Activated naive CD4-positive, alpha-beta T cell treated with anti-CD3 and anti-CD28 coated beads, Interleukin-2, amount 50 U/mL, for 24 hours (primary cell): Measurements from ENCODE around the gene PLCB4.
"Not testable (repeated sequence)": the region's sequence is repeated elsewhere in the genome, so short reads cannot be mapped to it uniquely, and the experiment has no call there.

Source experiments
- H3K27ac Mint-ChIP-seq: one replicate; pipeline ENCODE4 v1.8.0; 2021; ENCODE audit warnings: mild to moderate bottlenecking, mixed read lengths
- H3K27me3 Mint-ChIP-seq: one replicate; pipeline ENCODE4 v1.8.0; 2021; ENCODE audit warnings: mixed read lengths
- H3K36me3 Mint-ChIP-seq: one replicate; pipeline ENCODE4 v1.8.0; 2021; ENCODE audit warnings: mixed read lengths
- H3K4me1 Mint-ChIP-seq: one replicate; pipeline ENCODE4 v1.8.0; 2021; ENCODE audit warnings: mixed read lengths
- H3K4me3 Mint-ChIP-seq: one replicate; pipeline ENCODE4 v1.8.0; 2021; ENCODE audit warnings: mild to moderate bottlenecking, mixed read lengths
- H3K9me3 Mint-ChIP-seq: one replicate; pipeline ENCODE4 v1.8.0; 2021; ENCODE audit warnings: mixed read lengths

The PLCB4 gene

DNA sequence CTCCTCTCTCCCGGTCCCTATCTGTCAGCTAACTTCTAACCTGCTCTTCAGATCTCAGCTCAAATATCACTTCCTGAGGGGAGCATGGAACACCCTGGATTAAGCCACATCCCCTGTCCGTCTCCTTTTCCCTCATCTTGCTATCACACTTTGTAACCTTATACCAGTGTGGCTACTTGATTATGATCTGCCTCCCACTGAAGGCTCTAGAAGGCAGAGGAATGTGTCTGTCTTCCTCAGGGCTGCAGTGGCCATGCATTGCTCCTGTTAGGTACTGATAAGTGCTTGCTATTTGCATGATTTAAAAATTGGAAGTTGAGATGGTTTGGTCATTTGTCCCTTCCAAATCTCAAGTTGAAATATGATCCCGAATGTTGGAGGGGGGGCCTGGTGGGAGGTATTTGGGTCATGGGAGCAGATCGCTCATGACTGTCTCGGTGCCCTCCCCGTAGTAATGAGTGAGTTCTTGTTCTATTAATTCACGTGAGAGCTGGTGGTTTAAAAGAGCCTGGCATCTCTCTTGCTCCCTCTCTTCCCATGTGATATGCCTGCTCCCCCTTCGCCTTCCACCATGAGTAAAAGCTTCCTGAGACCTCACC lies 71.4 kb downstream of the PLCB4 start:
- Mint-ChIP-seq H3K36me3 (no peaks in the 10 kb centered on the region), H3K9me3 (peaks cover 15% of the 10 kb centered on the region), H3K4me3 (no peak overlapping the region), H3K27ac (no peak overlapping the region), H3K27me3 (no peaks in the 10 kb centered on the region), H3K4me1 (no peaks in the 10 kb centered on the region)

DNA sequence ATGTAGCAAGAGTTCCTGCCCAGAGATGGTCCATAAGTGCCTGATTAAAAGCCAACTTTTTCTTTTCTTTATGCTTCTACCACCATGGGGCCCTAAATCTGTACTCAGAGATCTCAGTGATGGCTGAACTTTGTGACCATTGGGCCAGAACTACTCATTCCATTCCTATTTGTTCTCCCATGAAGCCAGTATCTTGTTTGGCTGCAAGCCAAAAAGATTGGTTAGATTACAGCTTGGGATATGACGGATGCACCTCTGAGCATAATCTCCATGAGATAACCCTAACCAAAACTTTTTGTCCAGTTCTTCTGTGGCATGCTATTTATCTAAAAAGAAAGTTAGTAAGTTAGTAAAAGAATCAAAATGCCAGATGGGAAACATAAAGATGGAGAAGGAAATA lies 72.2 kb downstream of the PLCB4 start:
- H3K4me3 Mint-ChIP-seq, result no peak overlapping the region
- no peaks in the 10 kb centered on the region for H3K4me1 Mint-ChIP-seq
- H3K27ac Mint-ChIP-seq, result no peak overlapping the region
- peaks cover 15% of the 10 kb centered on the region for H3K9me3 Mint-ChIP-seq
- no peaks in the 10 kb centered on the region for H3K27me3 Mint-ChIP-seq
- no peaks in the 10 kb centered on the region for H3K36me3 Mint-ChIP-seq

DNA sequence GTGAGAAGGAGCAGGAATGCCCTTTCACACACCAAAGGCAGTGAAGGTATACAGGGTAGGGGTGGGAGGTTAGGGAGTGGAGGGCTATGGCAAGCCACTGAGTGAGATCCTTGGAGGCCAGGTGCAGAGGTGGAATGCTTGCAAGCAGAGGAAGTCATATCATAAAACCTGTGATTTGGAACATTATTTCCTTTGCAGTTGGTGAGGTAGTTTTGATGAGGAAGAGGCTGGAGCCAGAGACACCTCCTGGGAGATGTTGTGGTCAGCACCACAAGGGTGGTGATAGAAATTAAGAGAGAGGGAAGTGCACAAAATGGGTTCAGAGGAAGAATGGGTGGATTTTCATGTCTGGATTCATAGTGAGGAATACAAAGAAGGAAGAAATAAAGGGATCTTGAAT lies 73.0 kb downstream of the PLCB4 start:
- peaks cover 15% of the 10 kb centered on the region for H3K9me3 Mint-ChIP-seq

DNA sequence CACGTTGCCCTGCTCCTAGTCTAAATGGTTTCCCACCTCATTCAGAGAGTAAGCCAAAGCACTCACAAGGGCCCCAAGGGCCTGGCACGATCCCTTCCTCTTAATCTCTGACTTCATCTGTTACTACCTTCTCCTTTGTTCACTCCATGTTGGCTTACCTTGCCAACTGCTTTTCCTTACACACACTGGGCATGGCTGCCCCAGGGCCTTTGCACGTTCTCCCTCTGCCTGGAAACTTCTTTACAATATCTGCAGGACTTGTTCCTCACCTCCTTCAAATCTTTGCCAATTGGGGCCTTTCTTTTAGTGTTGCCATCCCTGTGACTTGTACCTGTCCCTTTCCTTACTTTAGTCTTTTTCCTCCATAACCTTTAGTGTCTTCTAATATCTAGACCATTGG lies 73.9 kb downstream of the PLCB4 start:
- Mint-ChIP-seq H3K27ac (no peak overlapping the region), H3K27me3 (no peaks in the 10 kb centered on the region), H3K9me3 (peaks cover 15% of the 10 kb centered on the region), H3K4me1 (no peaks in the 10 kb centered on the region), H3K4me3 (no peak overlapping the region), H3K36me3 (no peaks in the 10 kb centered on the region)

More for the DNA sequence above, 73.0 kb downstream of the PLCB4 start:
- Mint-ChIP-seq H3K4me3 (no peak overlapping the region), H3K27ac (no peak overlapping the region), H3K36me3 (no peaks in the 10 kb centered on the region), H3K4me1 (no peaks in the 10 kb centered on the region), H3K27me3 (no peaks in the 10 kb centered on the region)

DNA sequence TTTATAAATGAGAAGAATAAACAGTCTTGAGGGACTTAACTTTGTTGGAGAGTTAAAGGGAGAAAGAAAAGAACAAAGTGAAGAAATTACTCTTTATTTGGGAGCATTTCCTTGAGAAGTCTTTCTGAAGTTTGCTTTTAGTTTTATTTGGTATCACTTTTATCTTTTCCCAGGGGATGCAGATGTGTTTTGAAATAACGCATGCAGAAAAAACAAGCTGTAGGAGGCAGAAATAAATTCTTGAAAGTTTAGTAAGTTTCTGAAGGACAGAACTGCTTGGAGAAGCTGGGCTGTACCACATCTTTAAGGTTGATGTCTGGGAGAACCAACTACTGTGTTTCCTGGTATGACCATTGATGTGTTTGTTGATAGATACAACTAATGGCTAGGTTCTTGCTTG lies 75.0 kb downstream of the PLCB4 start:
- Mint-ChIP-seq H3K27ac (no peak overlapping the region), H3K4me3 (no peak overlapping the region), H3K27me3 (no peaks in the 10 kb centered on the region), H3K36me3 (no peaks in the 10 kb centered on the region), H3K9me3 (peaks cover 20% of the 10 kb centered on the region), H3K4me1 (no peaks in the 10 kb centered on the region)

DNA sequence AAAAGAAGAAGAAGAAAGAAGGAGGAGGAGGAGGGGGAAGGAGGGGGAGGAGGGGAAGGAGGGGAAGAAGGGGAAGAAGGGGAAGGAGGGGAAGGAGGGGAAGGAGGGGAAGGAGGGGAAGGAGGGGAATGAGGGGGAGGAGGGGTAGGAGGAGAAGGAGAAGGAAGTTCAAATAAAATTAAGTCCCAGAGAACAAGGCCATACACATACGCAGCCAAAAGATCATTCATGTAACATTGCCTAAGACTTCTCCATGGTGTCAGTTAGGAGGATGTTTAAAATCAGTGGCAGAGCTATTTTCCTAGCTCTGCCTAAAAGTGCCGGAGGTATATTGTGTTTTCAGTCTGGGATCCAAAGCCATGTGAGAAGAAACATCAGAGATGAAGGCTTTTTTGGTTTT lies 75.8 kb downstream of the PLCB4 start:
- H3K27me3 Mint-ChIP-seq, result no peaks in the 10 kb centered on the region
- H3K36me3 Mint-ChIP-seq, result no peaks in the 10 kb centered on the region
- H3K9me3 Mint-ChIP-seq, result peaks cover 20% of the 10 kb centered on the region
- no peak overlapping the region for H3K27ac Mint-ChIP-seq
- no peak overlapping the region for H3K4me3 Mint-ChIP-seq
- H3K4me1 Mint-ChIP-seq, result no peaks in the 10 kb centered on the region

DNA sequence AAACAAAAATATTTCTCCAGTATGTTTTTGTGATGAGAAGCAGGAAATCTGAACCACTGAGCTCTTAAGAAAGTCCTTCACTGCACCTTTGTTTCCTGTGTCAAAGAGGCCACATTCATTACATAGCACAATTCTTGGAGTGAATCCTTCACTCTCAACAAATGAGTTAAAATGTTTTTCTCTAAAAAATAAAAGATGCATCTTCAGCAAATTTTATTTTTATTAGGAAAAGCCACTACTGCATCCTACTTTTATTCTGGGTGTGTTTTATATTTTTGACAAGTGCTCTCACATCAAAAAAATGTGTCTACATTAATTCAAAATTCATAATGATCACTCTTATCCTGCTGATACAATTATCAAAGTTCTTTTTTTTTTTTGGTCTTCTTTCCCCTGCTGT lies 76.3 kb downstream of the PLCB4 start:
- Mint-ChIP-seq H3K4me1 (no peaks in the 10 kb centered on the region), H3K27ac (no peak overlapping the region), H3K36me3 (no peaks in the 10 kb centered on the region), H3K9me3 (peaks cover 20% of the 10 kb centered on the region), H3K4me3 (no peak overlapping the region), H3K27me3 (no peaks in the 10 kb centered on the region)

DNA sequence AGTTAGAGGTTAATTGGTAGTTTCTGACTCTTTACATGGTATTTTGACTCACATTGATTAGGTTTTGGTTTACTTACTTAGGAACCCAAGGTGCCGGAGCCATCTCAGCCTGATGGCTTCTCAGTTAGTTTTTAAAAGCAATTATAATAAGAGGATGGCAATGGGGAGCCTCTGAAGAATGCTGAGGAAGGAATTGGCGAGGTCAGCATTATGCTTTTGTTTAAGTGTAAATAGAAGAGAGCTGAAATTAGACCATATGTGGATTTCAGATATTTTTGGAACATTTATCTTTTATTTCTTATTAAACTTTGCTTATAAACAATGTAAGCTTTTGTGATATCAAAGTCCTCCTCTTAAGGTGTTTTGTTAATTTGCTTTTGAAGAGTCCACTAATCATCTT lies 77.8 kb downstream of the PLCB4 start:
- H3K36me3 Mint-ChIP-seq, result no peaks in the 10 kb centered on the region
- H3K27ac Mint-ChIP-seq, result no peak overlapping the region
- H3K27me3 Mint-ChIP-seq, result no peaks in the 10 kb centered on the region
- H3K4me3 Mint-ChIP-seq, result no peak overlapping the region
- H3K4me1 Mint-ChIP-seq, result no peaks in the 10 kb centered on the region
- H3K9me3 Mint-ChIP-seq, result peaks cover 17% of the 10 kb centered on the region

DNA sequence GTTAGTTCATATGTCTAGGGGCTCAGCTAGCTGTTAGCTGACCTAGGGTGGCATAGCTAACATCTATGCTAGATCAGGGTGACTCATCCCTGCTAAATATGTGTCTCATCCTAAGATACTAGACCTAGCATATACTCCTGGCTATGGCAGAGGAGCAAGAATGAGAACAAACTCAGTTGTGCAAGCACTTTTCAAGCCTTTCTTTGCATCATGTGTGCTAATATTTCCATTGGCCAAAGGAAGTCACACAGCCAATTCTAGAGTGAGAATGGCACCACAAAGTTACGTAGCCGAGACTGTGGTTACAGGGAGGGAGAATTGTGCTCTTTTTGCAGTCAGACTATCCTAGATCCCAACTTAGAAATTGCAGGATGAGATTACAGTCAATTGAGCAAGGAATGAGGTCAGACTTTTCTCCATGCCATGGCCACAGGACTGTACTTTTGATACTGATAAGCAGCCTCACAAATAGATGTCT lies 78.7 kb downstream of the PLCB4 start:
- Mint-ChIP-seq H3K27ac (no peak overlapping the region), H3K36me3 (no peaks in the 10 kb centered on the region), H3K9me3 (peaks cover 15% of the 10 kb centered on the region), H3K4me3 (no peak overlapping the region), H3K4me1 (no peaks in the 10 kb centered on the region), H3K27me3 (no peaks in the 10 kb centered on the region)

DNA sequence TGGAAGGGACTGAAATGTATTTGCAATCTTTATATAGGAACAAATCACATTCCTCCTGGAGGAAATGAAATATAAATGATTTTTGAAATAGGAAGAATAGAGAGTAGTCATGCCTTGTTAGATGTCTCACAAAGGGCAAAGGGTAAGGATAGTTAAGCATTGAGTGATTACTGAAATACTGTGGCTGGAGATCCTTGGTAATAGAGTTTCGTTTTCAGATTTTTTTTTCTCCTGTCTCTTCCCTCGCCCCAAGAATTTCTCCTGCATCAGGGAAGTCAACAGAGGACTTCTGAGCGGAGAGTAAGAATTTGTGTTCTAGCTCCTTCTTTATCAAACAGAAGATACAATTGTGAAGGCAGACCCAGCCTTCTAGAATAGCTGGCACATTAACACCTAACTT lies 79.4 kb downstream of the PLCB4 start:
- no peak overlapping the region for H3K4me3 Mint-ChIP-seq
- H3K9me3 Mint-ChIP-seq, result peaks cover 10% of the 10 kb centered on the region
- H3K27ac Mint-ChIP-seq, result no peak overlapping the region
- no peaks in the 10 kb centered on the region for H3K4me1 Mint-ChIP-seq
- no peaks in the 10 kb centered on the region for H3K36me3 Mint-ChIP-seq
- no peaks in the 10 kb centered on the region for H3K27me3 Mint-ChIP-seq

DNA sequence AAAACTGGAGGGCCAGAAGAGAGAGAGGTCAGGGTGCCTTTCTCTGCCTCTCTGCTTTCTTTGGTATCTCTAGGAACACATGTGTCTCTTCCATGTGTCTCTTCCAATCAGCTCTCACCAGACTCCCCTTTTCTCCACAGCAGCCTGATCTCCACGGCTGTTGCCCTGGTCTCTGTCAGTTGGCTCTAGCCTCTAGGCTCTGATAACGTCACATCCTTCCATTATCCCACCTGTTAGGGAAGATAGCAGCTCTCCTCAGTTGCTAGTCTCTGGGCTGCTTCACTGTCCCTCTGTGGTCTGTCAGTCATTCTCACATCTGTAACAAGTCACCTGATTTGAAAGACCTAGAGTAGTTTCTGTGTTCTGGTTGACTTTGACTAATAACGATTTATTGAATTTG lies 80.2 kb downstream of the PLCB4 start:
- peaks cover 10% of the 10 kb centered on the region for H3K9me3 Mint-ChIP-seq

DNA sequence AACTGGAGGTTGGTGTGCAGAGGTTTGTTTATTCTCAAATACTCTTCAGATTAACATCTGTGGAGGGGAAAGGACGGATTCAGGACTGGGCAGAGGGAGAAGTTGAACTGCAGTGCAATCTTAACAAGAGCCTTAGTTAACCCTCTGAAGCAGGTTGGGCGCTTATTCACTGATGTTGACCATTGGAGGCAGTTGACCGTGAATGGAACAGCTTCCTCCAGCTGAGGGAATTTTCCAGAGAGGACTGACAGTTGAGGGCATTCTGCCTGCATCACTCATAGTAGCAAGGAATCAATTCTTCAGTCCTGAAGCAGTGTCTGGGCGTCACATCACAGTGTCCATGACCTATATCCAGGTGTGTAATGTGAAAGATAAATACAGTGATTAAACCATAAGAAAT lies 80.9 kb downstream of the PLCB4 start:
- Mint-ChIP-seq H3K4me3 (no peak overlapping the region), H3K27me3 (no peaks in the 10 kb centered on the region), H3K27ac (no peak overlapping the region), H3K4me1 (no peaks in the 10 kb centered on the region), H3K36me3 (no peaks in the 10 kb centered on the region), H3K9me3 (peaks cover 10% of the 10 kb centered on the region)

More for the DNA sequence above, 80.2 kb downstream of the PLCB4 start:
- Mint-ChIP-seq H3K4me3 (no peak overlapping the region), H3K27ac (no peak overlapping the region), H3K36me3 (no peaks in the 10 kb centered on the region), H3K4me1 (no peaks in the 10 kb centered on the region), H3K27me3 (no peaks in the 10 kb centered on the region)

DNA sequence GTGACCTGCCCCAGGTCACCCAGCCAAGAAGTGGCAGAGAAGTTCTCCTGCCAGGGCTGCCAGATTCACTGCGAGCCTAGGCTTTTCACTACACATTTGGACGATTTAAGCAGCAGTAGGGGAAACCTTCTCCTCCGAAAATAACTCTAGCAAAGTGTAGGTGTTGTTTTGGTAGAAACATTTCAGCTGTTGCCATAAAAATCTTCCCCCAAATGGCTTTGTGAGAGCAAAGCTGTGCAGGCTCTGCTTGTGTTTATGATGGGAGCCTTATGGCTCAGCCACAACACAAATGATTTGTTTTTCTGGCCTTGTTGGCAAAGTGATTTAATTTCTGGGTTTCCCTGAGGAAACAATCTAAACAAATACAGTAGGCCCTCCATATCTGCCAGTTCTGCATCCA lies 81.8 kb downstream of the PLCB4 start:
- Mint-ChIP-seq H3K36me3 (no peaks in the 10 kb centered on the region), H3K27ac (no peak overlapping the region), H3K4me1 (no peaks in the 10 kb centered on the region), H3K27me3 (no peaks in the 10 kb centered on the region), H3K4me3 (no peak overlapping the region), H3K9me3 (peaks cover 17% of the 10 kb centered on the region)

DNA sequence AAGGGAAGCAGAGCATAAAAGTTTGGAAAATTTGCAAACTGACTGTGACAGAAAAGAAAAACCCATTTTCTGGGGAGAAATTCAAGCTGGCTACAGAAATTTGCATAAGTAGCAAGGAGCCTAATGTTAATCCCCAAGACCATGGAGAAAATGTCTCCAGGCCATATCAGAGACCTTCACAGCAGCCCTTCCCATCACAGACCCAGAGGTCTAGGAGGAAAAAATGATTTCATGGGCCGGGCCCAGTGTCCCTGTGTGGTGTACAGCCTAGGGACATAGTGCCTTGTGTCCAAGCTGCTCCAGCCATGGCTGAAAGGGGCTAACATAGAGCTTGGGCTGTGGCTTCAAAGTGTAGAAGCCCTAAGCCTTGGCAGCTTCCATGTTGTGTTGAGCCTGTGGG lies 83.3 kb downstream of the PLCB4 start:
- H3K36me3 Mint-ChIP-seq, result not testable (repeated sequence)

DNA sequence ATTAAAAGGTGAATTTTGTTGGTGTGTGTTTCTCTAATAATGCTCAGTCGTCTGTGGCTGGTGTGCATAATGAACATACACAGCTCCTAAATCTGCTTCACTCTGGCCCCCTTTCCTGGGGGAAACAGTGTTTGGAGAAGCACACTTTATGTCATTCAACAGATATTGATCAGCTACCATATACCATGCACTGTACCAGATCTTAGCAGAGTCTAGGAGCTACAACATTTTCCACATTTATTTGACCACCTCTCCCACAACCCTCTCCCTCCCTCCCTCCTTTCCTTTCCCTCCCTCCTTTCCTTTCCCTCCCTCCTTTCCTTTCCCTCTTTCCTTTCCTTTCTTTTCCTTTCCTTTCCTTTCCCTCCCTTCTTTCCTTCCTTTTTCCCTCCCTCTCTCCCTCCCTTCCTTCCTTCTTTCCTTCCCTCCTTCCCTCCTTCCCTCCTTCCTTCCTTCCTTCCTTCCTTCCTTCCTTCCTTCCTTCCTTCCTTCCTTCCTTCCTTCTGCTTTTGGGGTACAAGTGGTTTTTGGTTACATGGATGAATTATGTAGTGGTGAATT lies 85.7 kb downstream of the PLCB4 start:
- Mint-ChIP-seq H3K4me3 (no peak overlapping the region), H3K9me3 (peaks cover 13% of the 10 kb centered on the region), H3K36me3 (no peaks in the 10 kb centered on the region), H3K27ac (no peak overlapping the region), H3K27me3 (no peaks in the 10 kb centered on the region), H3K4me1 (no peaks in the 10 kb centered on the region)

More for the DNA sequence above, 83.3 kb downstream of the PLCB4 start:
- not testable (repeated sequence) for H3K4me1 Mint-ChIP-seq, H3K27ac Mint-ChIP-seq, H3K27me3 Mint-ChIP-seq, H3K4me3 Mint-ChIP-seq
- peaks cover 18% of the 10 kb centered on the region for H3K9me3 Mint-ChIP-seq

DNA sequence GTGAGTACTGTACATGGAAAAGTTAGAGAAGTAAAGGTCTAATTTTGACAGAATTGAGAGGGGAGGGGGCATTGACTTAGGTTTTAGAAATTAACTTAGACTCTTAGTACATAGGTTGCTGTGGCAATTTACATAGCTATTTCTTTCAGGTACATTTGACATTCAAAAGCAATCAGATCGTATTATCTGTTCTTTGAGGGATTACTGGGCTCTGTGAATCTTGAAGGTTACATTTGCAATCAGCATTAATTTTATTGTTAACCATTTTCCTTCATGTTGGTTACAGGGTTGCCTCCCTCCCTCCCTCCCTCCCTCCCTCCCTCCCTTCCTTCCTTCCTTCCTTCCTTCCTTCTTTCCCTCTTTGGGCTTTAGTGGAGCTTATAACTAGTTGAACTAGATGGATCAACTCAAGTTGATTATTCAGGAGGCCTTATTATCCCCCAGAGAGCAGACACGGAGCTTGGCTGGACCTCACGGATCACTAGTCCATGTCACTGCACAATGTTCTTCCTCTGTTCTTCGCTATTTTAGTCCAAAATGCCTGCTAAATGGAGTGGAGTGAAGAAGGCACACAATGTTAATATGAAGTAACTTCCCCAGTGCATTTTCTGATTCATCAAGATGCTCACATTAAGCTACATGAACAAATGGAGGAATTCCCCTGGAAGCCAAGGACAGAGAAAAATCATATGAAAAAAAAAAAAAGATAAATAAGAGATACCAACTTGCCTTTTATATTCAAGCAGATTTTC lies 87.8 kb downstream of the PLCB4 start:
- H3K9me3 Mint-ChIP-seq, result peaks cover 11% of the 10 kb centered on the region
- no peaks in the 10 kb centered on the region for H3K4me1 Mint-ChIP-seq
- no peak overlapping the region for H3K4me3 Mint-ChIP-seq
- no peaks in the 10 kb centered on the region for H3K27me3 Mint-ChIP-seq
- H3K27ac Mint-ChIP-seq, result no peak overlapping the region
- H3K36me3 Mint-ChIP-seq, result no peaks in the 10 kb centered on the region
